ENCODE data around the gene PRPSAP1.

PRPSAP1 gene

GRCh38 chr17:76264755-76265623 lies 88.7 kb downstream of the PRPSAP1 start, which contains the start of gene UBALD2:
UBALD2 (plus strand) TSS chr17:76265348; CDS start chr17:76265506, 158 bp downstream.
- TF ChIP-seq Cebpa-rat (IDR thresholded peaks at IDR 0.05) = peak in 8 of 11 experiments; percentile 23 to 95 (median 65); a peak in 9 of 22 replicates
- peak within 1 kb of the TSS; percentile 84 to 97 (median 94) for H3K4me3 ChIP-seq

GRCh38 chr17:76264425-76264754 lies 89.3 kb downstream of the PRPSAP1 start:
- Histone ChIP-seq H3K4me2 (peak overlapping the region; percentile 73 to 94 (median 85)), H3K4me3 (peak overlapping the region in 9 of 10 experiments; percentile 7 to 59 (median 36); a peak in 12 of 20 replicates), H3K4me1 (peaks cover 74 to 82% (median 79%) of the 10 kb centered on the region in 10 experiments), H3K9ac (peak overlapping the region; percentile 73 to 83 (median 78)), H3K27me3 (no peaks in the 10 kb centered on the region), H3K27ac (peak overlapping the region; percentile 74 to 98 (median 92)), H3K9me3 (replicated peaks in 1 of 11) (no peaks in the 10 kb centered on the region), H4K20me1 (peaks cover 0 to 18% (median 4%) of the 10 kb centered on the region in 11 experiments; a peak in 11 of 22 replicates), H3K36me3 (peaks cover 6 to 29% (median 22%) of the 10 kb centered on the region in 11 experiments; a peak in 19 of 22 replicates)
- TF ChIP-seq Cebpa-rat (IDR thresholded peaks at IDR 0.05) = no peak

More at GRCh38 chr17:76264755-76265623, 88.7 kb downstream of the PRPSAP1 start, which contains the start of gene UBALD2:
- Histone ChIP-seq H3K27me3 (no peaks in the 10 kb centered on the region), H3K9ac (peak within 1 kb of the TSS; percentile 95 to 100 (median 99)), H3K36me3 (peaks cover 12 to 35% (median 28%) of the 10 kb centered on the region in 11 experiments; a peak in 21 of 22 replicates), H3K4me2 (peak within 1 kb of the TSS; percentile 91 to 100 (median 98)), H4K20me1 (peaks cover 0 to 24% (median 10%) of the 10 kb centered on the region in 11 experiments; a peak in 12 of 22 replicates), H3K27ac (peak within 1 kb of the TSS; percentile 88 to 99 (median 98)), H3K9me3 (replicated peaks in 1 of 11) (no peaks in the 10 kb centered on the region), H3K4me1 (peaks cover 74 to 82% (median 79%) of the 10 kb centered on the region in 10 experiments)

DNA sequence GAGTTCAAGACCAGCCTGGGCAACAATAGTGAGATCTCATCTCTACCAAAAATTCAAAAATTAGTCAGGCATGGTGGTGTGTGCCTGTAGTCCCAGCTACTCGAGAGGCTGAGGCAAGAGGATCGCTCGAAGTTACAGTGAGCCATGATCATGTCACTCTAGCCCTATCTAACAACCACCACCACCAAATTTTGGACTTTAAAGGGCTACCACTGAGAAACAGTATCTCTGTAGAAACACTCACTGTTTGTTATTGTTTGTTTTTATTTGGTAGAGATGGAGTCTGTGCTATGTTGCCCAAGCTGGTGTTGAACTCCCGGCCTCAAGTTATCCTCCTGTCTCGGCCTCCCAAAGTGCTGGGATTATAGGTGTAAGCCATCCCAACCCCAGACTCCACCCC lies 89.8 kb downstream of the PRPSAP1 start:
- Histone ChIP-seq H4K20me1 (peaks cover 0 to 13% (median 0%) of the 10 kb centered on the region in 11 experiments; a peak in 6 of 22 replicates), H3K27me3 (no peaks in the 10 kb centered on the region), H3K9me3 (replicated peaks in 1 of 11) (no peaks in the 10 kb centered on the region), H3K4me3 (peak overlapping the region in 7 of 10 experiments; percentile 10 to 59 (median 36); a peak in 8 of 20 replicates), H3K36me3 (peaks cover 1 to 24% (median 17%) of the 10 kb centered on the region in 11 experiments; a peak in 18 of 22 replicates), H3K9ac (peak overlapping the region; percentile 73 to 83 (median 78); a peak in 21 of 22 replicates), H3K4me2 (peak overlapping the region; percentile 73 to 94 (median 85)), H3K27ac (peak overlapping the region; percentile 74 to 98 (median 92)), H3K4me1 (peaks cover 71 to 82% (median 79%) of the 10 kb centered on the region in 10 experiments)
- TF ChIP-seq Cebpa-rat (IDR thresholded peaks at IDR 0.05) = no peak

DNA sequence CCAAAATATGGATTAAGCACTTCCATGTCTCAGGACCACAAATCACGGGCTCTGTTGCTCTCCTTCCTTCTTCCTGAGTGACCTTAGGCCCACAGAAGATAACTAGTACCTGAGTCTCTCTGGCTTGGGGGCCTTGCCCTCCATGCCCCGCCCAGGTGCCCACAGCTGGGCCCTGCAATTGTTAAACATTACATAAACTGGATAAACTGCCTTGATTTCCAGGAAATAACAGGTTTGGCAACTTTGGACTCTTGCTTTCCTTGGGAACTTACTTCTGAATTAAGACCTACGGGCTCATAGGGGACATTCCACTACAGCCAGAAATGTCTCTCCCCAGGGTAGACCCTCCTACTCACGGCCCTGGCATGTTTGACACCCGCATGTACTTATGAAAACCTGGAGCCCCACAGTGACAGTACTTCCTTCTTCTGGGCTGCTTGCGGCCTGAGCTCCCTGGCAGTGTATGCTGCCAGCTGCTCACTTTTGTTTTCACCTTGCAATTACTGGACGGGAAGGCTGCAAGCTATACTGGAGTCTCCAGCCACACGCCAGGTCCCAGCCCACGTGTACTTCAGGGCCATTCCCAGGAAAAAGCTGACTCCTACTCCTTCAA lies 90.9 kb downstream of the PRPSAP1 start:
- peak overlapping the region; percentile 74 to 98 (median 92); a peak in 21 of 22 replicates for H3K27ac ChIP-seq
- H3K4me1 ChIP-seq = peaks cover 65 to 82% (median 80%) of the 10 kb centered on the region in 10 experiments
- H3K4me3 ChIP-seq = peak overlapping the region in 3 of 10 experiments; percentile 3 to 15 (median 4); a peak in 1 of 20 replicates
- no peaks in the 10 kb centered on the region for H3K27me3 ChIP-seq
- no peak for TF ChIP-seq Cebpa-rat (IDR thresholded peaks at IDR 0.05)
- peaks cover 0 to 10% (median 0%) of the 10 kb centered on the region in 11 experiments; a peak in 4 of 22 replicates for H4K20me1 ChIP-seq
- H3K36me3 ChIP-seq = peaks cover 0 to 17% (median 13%) of the 10 kb centered on the region in 11 experiments; a peak in 14 of 22 replicates
- H3K4me2 ChIP-seq = peak overlapping the region; percentile 73 to 94 (median 85)
- peaks cover 0 to 1% (median 0%) of the 10 kb centered on the region in 11 experiments; a peak in 1 of 22 replicates for H3K9me3 ChIP-seq (replicated peaks in 1 of 11)
- H3K9ac ChIP-seq = peak overlapping the region; percentile 73 to 83 (median 78); a peak in 21 of 22 replicates

DNA sequence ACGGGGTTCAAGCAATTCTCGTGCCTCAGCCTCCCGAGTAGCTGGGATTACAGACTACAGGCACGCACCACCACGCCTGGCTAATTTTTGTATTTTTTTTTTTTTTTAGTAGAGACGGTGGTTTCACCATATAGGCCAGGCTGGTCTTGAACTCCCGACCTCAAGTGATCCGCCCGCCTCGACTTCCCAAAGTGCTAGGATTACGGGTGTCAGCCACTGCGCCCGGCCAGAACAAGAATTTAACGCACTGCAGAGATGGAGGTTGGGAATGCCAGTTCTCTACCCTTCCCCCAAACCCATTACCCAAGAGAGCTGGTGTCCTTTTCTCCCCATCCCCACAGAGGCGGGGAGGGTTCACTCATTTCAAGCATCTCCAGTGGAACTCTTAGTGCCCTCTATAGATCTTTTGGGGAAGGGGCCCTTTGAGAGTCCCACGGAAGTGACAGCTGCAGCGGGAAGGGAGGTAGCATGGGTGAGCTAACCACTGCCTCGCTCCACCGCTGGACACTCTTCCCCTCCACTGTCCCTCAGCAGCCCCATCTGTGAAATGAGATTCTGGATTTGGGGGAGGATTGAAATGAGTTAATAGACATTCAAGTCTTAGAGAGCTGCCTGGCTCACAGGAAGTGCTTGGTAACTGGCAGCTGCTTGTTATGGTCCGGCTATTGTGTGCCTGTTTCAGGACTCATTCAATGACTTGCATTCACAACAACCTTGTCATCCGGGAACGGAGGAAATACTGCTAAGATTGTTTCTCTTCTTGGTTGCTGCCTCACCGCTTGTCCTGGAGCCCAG lies 92.1 kb downstream of the PRPSAP1 start:
- H3K27ac ChIP-seq = peak overlapping the region; percentile 42 to 98 (median 92); a peak in 21 of 22 replicates
- H3K9me3 ChIP-seq (replicated peaks in 1 of 11) = peaks cover 0 to 9% (median under 1%) of the 10 kb centered on the region in 11 experiments; a peak in 8 of 22 replicates
- H3K4me2 ChIP-seq = peak overlapping the region; percentile 73 to 94 (median 85)
- peaks cover 0 to 4% (median 0%) of the 10 kb centered on the region in 11 experiments; a peak in 4 of 22 replicates for H4K20me1 ChIP-seq
- H3K36me3 ChIP-seq = peaks cover 0 to 4% (median 2%) of the 10 kb centered on the region in 11 experiments; a peak in 7 of 22 replicates
- H3K27me3 ChIP-seq = no peaks in the 10 kb centered on the region
- H3K4me1 ChIP-seq = peaks cover 55 to 71% (median 70%) of the 10 kb centered on the region in 10 experiments
- H3K4me3 ChIP-seq = peak overlapping the region in 5 of 10 experiments; percentile 9 to 37 (median 15); a peak in 5 of 20 replicates
- H3K9ac ChIP-seq = peak overlapping the region; percentile 73 to 83 (median 78); a peak in 20 of 22 replicates
- no peak for TF ChIP-seq Cebpa-rat (IDR thresholded peaks at IDR 0.05)

- H3K36me3 ChIP-seq = no peaks in the 10 kb centered on the region
- peak overlapping the region in 9 of 11 experiments; percentile 89 to 98 (median 93); a peak in 18 of 22 replicates for H3K27ac ChIP-seq
- peak overlapping the region; percentile 73 to 94 (median 85) for H3K4me2 ChIP-seq
- no peak for TF ChIP-seq Cebpa-rat (IDR thresholded peaks at IDR 0.05)
- H3K4me1 ChIP-seq = peaks cover 55 to 80% (median 74%) of the 10 kb centered on the region in 10 experiments
- H3K4me3 ChIP-seq = peak overlapping the region in 2 of 10 experiments; percentile 3 to 14; a peak in 3 of 20 replicates
- no peaks in the 10 kb centered on the region for H3K27me3 ChIP-seq
- peak overlapping the region in 9 of 11 experiments; percentile 5 to 81 (median 76); a peak in 14 of 22 replicates for H3K9ac ChIP-seq
- peaks cover 0 to 13% (median 5%) of the 10 kb centered on the region in 11 experiments; a peak in 8 of 22 replicates for H3K9me3 ChIP-seq (replicated peaks in 1 of 11)
- peaks cover 0 to 3% (median 0%) of the 10 kb centered on the region in 11 experiments; a peak in 2 of 22 replicates for H4K20me1 ChIP-seq
Observed at GRCh38 chr17:76260669-76261068, 93.0 kb downstream of the PRPSAP1 start.

DNA sequence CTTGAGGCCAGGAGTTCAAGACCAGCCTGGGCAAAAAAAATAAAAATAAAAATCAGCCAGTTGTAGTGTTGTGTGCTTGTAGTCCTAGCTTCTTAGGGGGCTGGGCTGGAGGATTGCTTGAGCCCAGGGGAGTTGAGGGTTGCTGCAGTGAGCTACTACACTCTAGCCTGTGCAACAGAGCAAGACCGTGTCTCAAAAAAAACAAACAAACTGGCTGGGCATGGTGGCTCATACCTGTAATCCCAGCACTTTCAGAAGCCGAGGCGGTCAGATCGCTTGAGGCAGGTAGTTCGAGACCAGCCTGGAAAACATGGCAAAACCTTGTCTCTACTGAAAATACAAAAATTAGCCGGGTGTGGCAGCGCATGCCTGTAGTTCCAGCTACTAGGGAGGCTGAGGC lies 93.5 kb downstream of the PRPSAP1 start:
- peak overlapping the region in 2 of 10 experiments; percentile 3 to 14; a peak in 3 of 20 replicates for H3K4me3 ChIP-seq
- peak in 1 of 11 experiments; percentile 25; a peak in 1 of 22 replicates for TF ChIP-seq Cebpa-rat (IDR thresholded peaks at IDR 0.05)
- H3K9me3 ChIP-seq (replicated peaks in 1 of 11) = peaks cover 0 to 13% (median 5%) of the 10 kb centered on the region in 11 experiments; a peak in 8 of 22 replicates
- no peaks in the 10 kb centered on the region for H3K36me3 ChIP-seq
- peaks cover 55 to 84% (median 74%) of the 10 kb centered on the region in 10 experiments for H3K4me1 ChIP-seq
- peak overlapping the region in 9 of 11 experiments; percentile 5 to 81 (median 75); a peak in 15 of 22 replicates for H3K9ac ChIP-seq
- no peaks in the 10 kb centered on the region for H3K27me3 ChIP-seq
- H3K4me2 ChIP-seq = peak overlapping the region; percentile 73 to 94 (median 85)
- H3K27ac ChIP-seq = peak overlapping the region in 9 of 11 experiments; percentile 89 to 98 (median 93); a peak in 18 of 22 replicates
- no peaks in the 10 kb centered on the region for H4K20me1 ChIP-seq
